GM12878 (cell line): ENCODE results near the gene CMTM1. TPM values are rescaled to one million over a fixed set of nuclear protein-coding genes. Genes with fewer than 3 reads are reported as not detected.

Experiments used
- ASH2L ChIP-seq: fragments of 300-600, 200-600 bp; sonication (generic); IDR thresholded peaks from 2 replicates; pipeline ENCODE4 v1.6.1; 2017; ENCODE audit warnings: low read depth, mild to moderate bottlenecking, borderline replicate concordance
- ATF2 ChIP-seq: IDR thresholded peaks from 2 replicates; pipeline ENCODE4 v1.6.1; 2012; ENCODE audit warnings: low read length, inconsistent platforms
- BACH1 ChIP-seq: fragments of 450-650 bp; IDR thresholded peaks from 2 replicates; pipeline ENCODE4 v1.6.1; 2017; ENCODE audit warnings: mild to moderate bottlenecking, borderline replicate concordance
- E2F8 ChIP-seq: fragments of 450-650 bp; IDR thresholded peaks from 2 replicates; pipeline ENCODE4 v1.6.1; 2018; ENCODE audit warnings: mild to moderate bottlenecking, low read depth, moderate library complexity; ENCODE audit not compliant: partially characterized antibody
- E4F1 ChIP-seq: fragments of 450-650 bp; IDR thresholded peaks from 2 replicates; pipeline ENCODE4 v1.6.1; 2018; ENCODE audit warnings: borderline replicate concordance, mild to moderate bottlenecking; ENCODE audit not compliant: partially characterized antibody
- EGR1 ChIP-seq, 2 experiments: IDR thresholded peaks; 1 replicate in 1 of 2; 2 replicates in 1 of 2; pipeline ENCODE4 v1.6.1; 2011 to 2012; ENCODE audit warnings: low read depth in 2 of 2, low read length in 2 of 2, borderline replicate concordance in 1 of 2, mild to moderate bottlenecking in 1 of 2, moderate library complexity in 1 of 2
- GABPA ChIP-seq: IDR thresholded peaks from 2 replicates; pipeline ENCODE4 v1.6.1; 2014; ENCODE audit warnings: antibody characterized with exemption, low read depth, mild to moderate bottlenecking, inconsistent platforms
- IKZF2 ChIP-seq, 2 experiments: fragments of 450-650 bp; IDR thresholded peaks; 2 replicates each; pipeline ENCODE4 v1.6.1; 2017; ENCODE audit warnings: mild to moderate bottlenecking in 2 of 2, moderate library complexity in 2 of 2
- POLR2AphosphoS2 ChIP-seq: IDR thresholded peaks from 2 replicates; pipeline ENCODE4 v1.6.1; 2011; ENCODE audit warnings: low read depth, mild to moderate bottlenecking, low read length, improper control_type of control experiment, moderate library complexity
- POU2F2 ChIP-seq: IDR thresholded peaks from 3 replicates; pipeline ENCODE4 v1.6.1; 2011; ENCODE audit warnings: low read depth, mild to moderate bottlenecking, low read length, borderline replicate concordance
- RB1 ChIP-seq: fragments of 450-650 bp; formaldehyde crosslinking; IDR thresholded peaks from 2 replicates; pipeline ENCODE4 v1.6.1; 2017; ENCODE audit warnings: mild to moderate bottlenecking, borderline replicate concordance
- RELA ChIP-seq: fragments of 450-650 bp; IDR thresholded peaks from 2 replicates; pipeline ENCODE4 v1.8.0; 2014; ENCODE audit warnings: borderline replicate concordance; ENCODE audit not compliant: partially characterized antibody
- SIX5 ChIP-seq: IDR thresholded peaks from 2 replicates; pipeline ENCODE4 v1.6.1; 2011; ENCODE audit warnings: mild to moderate bottlenecking, low read depth, low read length, moderate library complexity; ENCODE audit not compliant: severe bottlenecking
- SMAD5 ChIP-seq: IDR thresholded peaks from 2 replicates; pipeline ENCODE4 v1.6.1; 2016; ENCODE audit warnings: antibody characterized with exemption, low read depth
- SREBF1 ChIP-seq: IDR thresholded peaks from 2 replicates; pipeline ENCODE4 v1.6.1; 2012; ENCODE audit warnings: mild to moderate bottlenecking, low read length
- SREBF2 ChIP-seq: IDR thresholded peaks from 2 replicates; pipeline ENCODE4 v1.6.1; 2012; ENCODE audit warnings: mild to moderate bottlenecking, low read length
- STAT3 ChIP-seq: IDR thresholded peaks from 2 replicates; pipeline ENCODE4 v1.6.1; 2011; ENCODE audit warnings: low read depth, low read length, improper control_type of control experiment
- SUZ12 ChIP-seq: fragments of 200-600 bp; sonication (generic); IDR thresholded peaks from one replicate; pipeline ENCODE4 v1.6.1; 2018; ENCODE audit warnings: antibody characterized with exemption, mild to moderate bottlenecking; ENCODE audit not compliant: unreplicated experiment
- TCF12 ChIP-seq: IDR thresholded peaks from 2 replicates; pipeline ENCODE4 v1.6.1; 2011; ENCODE audit warnings: low read depth, mild to moderate bottlenecking, low read length
- polyA plus RNA-seq, 11 experiments: library from polyadenylated mRNA; depleted of rRNA in 4 of 11; unstranded in 6 of 11; stranded (reverse) in 5 of 11; fragments of >200 nt; fragmentation: Nextera tagmentation in 4 of 11; fragmentation: Illumina TruSeq in 1 of 11; extraction: Ambion mirVana in 4 of 11; extraction: Trizol in 1 of 11; gene quantifications; 1 replicate in 1 of 11; 2 replicates in 10 of 11; pipeline versions ENCODE4 v1.2.1 to v1.2.3, GENCODE V29; 2011 to 2016; ENCODE audit warnings: inconsistent platforms in 2 of 11, missing spikeins in 2 of 11, low read depth in 1 of 11
- total RNA-seq, 4 experiments: library from RNA; depleted of rRNA in 3 of 4; stranded (reverse); fragments of >200 nt in 3 of 4; fragmentation: Illumina TruSeq in 1 of 4; extraction: Trizol in 1 of 4; gene quantifications; 2 replicates each; pipeline versions ENCODE4 v1.2.1 to v1.2.3, GENCODE V29; 2013 to 2021
- TF ChIP-seq, protein P1 (sequence below): fragments of 450-650 bp; IDR thresholded peaks from 2 replicates; pipeline ENCODE4 v1.6.1; 2017; ENCODE audit warnings: mild to moderate bottlenecking, low read depth, inconsistent platforms; ENCODE audit not compliant: poor library complexity, severe bottlenecking
- TF ChIP-seq, protein P2 (sequence below): IDR thresholded peaks from 2 replicates; pipeline ENCODE4 v1.6.1; 2012; ENCODE audit warnings: low read depth, low read length, improper control_type of control experiment

CMTM1 gene
- total and polyA plus RNA-seq, 10 of the 15 experiments (the other 5 are each of a cell fraction or from before 2014, with no cell fraction given) = 0.09 to 3.0 (median 1.4) TPM; not detected in 2

GRCh38 chr16:66523861-66524354 is 42.3 kb upstream of the CMTM1 start (continued):
- no peak; the same call in 1 of the 2 replicates for TF ChIP-seq ATF2
- TF ChIP-seq, protein P1, sequence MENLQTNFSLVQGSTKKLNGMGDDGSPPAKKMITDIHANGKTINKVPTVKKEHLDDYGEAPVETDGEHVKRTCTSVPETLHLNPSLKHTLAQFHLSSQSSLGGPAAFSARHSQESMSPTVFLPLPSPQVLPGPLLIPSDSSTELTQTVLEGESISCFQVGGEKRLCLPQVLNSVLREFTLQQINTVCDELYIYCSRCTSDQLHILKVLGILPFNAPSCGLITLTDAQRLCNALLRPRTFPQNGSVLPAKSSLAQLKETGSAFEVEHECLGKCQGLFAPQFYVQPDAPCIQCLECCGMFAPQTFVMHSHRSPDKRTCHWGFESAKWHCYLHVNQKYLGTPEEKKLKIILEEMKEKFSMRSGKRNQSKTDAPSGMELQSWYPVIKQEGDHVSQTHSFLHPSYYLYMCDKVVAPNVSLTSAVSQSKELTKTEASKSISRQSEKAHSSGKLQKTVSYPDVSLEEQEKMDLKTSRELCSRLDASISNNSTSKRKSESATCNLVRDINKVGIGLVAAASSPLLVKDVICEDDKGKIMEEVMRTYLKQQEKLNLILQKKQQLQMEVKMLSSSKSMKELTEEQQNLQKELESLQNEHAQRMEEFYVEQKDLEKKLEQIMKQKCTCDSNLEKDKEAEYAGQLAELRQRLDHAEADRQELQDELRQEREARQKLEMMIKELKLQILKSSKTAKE = peak; percentile 47
- no peak for TF ChIP-seq POLR2AphosphoS2
- TF ChIP-seq BACH1 = no peak
- TF ChIP-seq POU2F2 = peak; percentile 41; the same call in 1 of the 3 replicates
- TF ChIP-seq GABPA = no peak; the same call in 1 of the 2 replicates
- TF ChIP-seq E2F8 = no peak
- no peak for TF ChIP-seq SUZ12
- TF ChIP-seq STAT3 = no peak
- TF ChIP-seq E4F1 = no peak
- no peak for TF ChIP-seq SREBF2
- TF ChIP-seq, protein P2, sequence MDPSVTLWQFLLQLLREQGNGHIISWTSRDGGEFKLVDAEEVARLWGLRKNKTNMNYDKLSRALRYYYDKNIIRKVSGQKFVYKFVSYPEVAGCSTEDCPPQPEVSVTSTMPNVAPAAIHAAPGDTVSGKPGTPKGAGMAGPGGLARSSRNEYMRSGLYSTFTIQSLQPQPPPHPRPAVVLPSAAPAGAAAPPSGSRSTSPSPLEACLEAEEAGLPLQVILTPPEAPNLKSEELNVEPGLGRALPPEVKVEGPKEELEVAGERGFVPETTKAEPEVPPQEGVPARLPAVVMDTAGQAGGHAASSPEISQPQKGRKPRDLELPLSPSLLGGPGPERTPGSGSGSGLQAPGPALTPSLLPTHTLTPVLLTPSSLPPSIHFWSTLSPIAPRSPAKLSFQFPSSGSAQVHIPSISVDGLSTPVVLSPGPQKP = no peak
- peak; percentile 95 for TF ChIP-seq TCF12
- TF ChIP-seq SMAD5 = no peak
- peak; percentile 67 to 72 for TF ChIP-seq IKZF2 (IDR thresholded peaks at IDR 0.05)
- no peak for TF ChIP-seq RELA
- TF ChIP-seq RB1 = no peak
- no peak for TF ChIP-seq SREBF1
- TF ChIP-seq SIX5 = no peak
- peak; percentile 54; the same call in 1 of the 2 replicates for TF ChIP-seq ASH2L
- TF ChIP-seq EGR1 (IDR thresholded peaks at IDR 0.05; ENCODE audit: borderline replicate concordance in 1 of 2, low read depth in 2 of 2, low read length in 2 of 2) = no peak
